Skin epidermis (tissue), 12 donors: ENCODE measurements around the gene FRMD1.

Experiments
- H3K27ac ChIP-seq, 21 experiments: fragments of 200-600 bp; sonication (generic) in 11 of 21; one replicate each; pipeline ENCODE4 v1.5.0; 2020; ENCODE audit warnings: mild to moderate bottlenecking in 3 of 21, inconsistent platforms in 2 of 21, moderate library complexity in 2 of 21
- H3K4me3 ChIP-seq, 7 experiments: fragments of 200-600 bp; sonication (generic) in 2 of 7; one replicate each; pipeline ENCODE4 v1.5.0; 2020; ENCODE audit warnings: inconsistent platforms in 2 of 7, mild to moderate bottlenecking in 2 of 7, moderate library complexity in 1 of 7

Gene FRMD1

DNA sequence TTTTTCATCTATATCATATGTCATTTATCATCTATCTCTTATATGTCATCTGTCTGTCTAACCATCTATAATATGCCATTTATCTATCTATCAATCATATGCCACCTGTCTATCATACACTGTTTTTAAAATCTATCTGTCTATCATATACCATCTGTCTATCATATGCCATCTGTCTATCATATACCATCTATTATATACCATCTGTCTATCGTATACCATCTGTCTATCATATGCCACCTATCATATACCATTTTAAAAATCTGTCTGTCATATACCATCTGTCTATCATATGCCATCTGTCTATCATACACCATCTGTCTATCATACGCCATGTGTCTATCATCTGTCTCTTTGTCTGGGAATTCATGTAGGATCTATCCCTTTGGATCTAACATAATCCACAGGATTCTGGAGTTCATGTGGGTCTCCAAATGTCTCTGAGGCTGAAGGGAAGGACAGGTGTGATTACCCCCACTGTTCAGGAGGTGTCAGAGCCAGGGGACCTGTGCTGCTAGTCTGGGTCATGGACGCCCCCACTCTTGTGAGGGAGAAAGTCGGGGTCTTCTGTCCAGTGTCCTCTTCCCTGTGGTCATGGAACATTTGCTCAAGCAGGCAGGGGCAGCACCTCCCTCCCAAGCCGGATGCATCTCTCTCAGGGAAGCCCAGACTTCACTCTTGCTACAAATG lies 36.9 kb upstream of the FRMD1 start:
- no peak overlapping the region for H3K27ac ChIP-seq
- H3K4me3 ChIP-seq: no peak overlapping the region

DNA sequence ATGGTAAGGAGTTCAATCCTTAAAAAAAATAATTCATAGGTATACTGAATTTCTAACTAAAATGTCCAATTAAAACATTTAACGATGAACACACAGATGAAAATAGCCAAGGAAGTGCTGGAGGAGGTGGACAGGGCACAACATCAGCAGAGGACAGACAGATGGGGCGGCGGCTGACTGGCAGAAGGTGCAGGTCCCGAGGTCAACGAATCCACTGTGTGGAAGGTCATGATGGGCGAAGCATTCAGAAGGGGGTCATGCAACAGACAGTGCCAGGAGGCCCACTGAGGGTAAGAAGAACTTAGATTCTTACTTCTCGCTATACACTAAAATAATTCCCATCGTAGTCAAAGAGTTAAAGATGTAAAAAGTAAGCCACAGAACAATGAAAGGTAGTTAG lies 34.2 kb upstream of the FRMD1 start:
- no peak overlapping the region for H3K27ac ChIP-seq
- H3K4me3 ChIP-seq: no peak overlapping the region

GRCh38 chr6:168111911-168112310 lies 32.9 kb upstream of the FRMD1 start:
- Histone ChIP-seq H3K4me3 (no peak overlapping the region), H3K27ac (no peak overlapping the region)

DNA sequence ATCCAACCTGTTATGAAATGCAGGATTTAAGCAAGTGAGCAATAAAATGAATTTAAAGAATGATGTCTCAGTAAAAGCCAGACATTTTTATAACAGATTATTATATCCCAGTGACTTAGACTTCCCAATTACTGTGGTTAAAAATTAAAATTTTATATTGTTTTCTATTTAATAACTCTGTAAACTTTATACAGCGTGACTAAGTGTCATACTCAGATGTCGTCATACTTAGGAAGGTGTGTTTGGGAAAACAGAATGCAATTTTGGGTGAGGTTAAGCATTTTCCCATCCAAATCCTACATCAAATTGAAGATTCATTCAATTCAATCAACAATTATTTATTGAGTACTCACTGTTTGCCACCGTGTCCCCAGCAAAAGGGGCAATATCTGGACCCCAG lies 31.4 kb upstream of the FRMD1 start:
- no peak overlapping the region for H3K4me3 ChIP-seq
- no peak overlapping the region for H3K27ac ChIP-seq

DNA sequence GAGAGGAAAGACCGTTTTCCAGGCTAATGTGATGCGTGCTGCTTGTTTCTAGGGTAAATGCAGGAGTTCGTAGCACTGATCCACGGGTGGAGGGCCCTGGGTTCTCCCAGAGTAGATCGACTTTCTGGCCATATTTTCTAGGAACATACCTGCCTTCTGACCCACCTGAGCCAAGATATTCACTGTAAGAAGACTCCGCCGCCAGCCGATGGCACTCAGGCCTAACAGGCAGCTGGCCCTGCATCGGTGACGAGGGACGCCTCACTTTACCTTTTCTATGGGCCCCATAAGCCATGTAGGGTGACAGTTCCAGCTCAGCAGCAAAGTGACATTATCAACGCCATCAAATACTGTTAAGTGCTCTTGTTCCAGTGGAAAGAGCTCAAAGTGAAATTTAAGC lies 30.2 kb upstream of the FRMD1 start:
- H3K4me3 ChIP-seq: no peak overlapping the region
- no peak overlapping the region for H3K27ac ChIP-seq

DNA sequence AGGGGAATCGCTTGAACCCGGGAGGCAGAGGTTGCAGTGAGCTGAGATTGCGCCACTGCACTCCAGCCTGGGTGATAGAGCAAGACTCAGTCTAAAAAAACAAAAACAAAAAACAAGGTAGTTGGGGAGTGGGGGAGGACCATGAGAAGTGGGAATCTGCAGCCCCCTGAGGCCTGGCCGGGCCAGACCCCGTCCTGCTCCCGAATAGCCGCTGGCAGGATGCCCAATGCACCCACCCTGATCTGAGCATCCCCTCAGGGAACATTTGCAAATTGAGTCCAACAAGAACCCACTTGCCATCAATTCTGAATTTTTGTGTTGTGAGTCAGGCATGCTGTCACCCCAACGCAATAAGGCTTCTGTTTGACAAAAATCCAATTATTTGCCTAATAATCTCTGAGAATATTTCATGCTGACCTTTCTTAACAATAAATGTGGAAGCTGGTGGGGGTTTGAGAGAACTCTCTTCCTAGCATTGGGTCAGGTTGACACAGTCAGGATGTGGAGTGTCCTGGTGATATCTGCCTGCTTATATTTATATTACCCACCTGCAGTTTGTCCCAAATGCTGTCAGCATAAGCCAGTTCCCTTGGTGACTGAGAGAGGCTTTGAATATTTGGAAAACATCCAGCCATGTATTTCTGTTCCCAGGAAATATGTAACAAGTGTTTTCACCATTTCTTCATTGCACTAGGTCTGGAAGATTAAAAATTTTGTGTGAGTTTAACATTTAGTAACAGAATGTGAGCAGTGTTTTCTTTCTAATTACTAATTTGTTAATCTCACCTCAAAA lies 28.4 kb upstream of the FRMD1 start:
- H3K27ac ChIP-seq: no peak overlapping the region

GRCh38 chr6:168106633-168107005 lies 27.6 kb upstream of the FRMD1 start:
- no peak overlapping the region for H3K27ac ChIP-seq

More for the DNA sequence above, 28.4 kb upstream of the FRMD1 start:
- no peak overlapping the region for H3K4me3 ChIP-seq

DNA sequence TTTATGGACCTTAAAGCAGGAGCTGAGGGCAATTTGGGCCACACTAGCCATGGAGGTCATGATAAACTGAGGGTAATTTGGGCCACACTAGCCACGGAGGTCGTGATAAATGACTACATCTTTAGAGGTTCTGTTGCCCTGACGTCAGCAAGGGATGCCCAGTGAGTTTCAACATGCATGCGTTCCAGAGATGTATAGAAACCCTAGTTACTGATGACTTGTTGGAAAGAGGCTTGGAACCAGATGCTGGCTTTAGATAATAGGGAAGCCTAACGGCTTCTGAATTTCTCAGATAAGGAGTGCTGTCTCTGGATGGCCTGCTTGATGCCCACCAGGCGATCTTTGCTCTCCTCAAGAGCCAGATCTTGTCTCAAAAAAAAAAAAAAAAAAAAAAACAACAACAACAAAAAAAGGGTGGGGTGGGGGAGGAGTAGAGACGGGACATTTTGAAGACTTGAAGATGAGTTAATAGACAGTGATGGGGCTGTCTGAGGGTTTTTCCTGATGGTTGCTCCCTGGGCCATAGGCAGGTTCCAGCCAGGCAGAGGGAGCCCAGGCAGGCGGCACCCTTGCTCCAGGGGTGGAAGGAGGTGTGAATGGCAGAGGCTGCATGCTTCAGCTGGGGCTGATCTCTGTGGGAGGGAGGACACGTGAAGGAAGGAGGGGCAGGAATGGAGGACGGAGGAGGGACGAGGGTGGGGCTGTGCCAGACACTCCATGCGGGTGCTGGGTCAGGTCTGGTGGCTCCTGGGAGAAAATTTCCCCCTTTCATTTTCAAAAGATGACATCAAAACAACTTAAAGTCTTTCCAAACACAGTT lies 27.0 kb upstream of the FRMD1 start:
- Histone ChIP-seq H3K27ac (no peak overlapping the region), H3K4me3 (no peak overlapping the region)

More at GRCh38 chr6:168106633-168107005, 27.6 kb upstream of the FRMD1 start:
- H3K4me3 ChIP-seq: no peak overlapping the region

GRCh38 chr6:168104636-168105035 lies 25.6 kb upstream of the FRMD1 start:
- H3K27ac ChIP-seq: no peak overlapping the region
- H3K4me3 ChIP-seq: no peak overlapping the region

GRCh38 chr6:168103050-168103830 lies 24.2 kb upstream of the FRMD1 start:
- no peak overlapping the region for H3K27ac ChIP-seq

DNA sequence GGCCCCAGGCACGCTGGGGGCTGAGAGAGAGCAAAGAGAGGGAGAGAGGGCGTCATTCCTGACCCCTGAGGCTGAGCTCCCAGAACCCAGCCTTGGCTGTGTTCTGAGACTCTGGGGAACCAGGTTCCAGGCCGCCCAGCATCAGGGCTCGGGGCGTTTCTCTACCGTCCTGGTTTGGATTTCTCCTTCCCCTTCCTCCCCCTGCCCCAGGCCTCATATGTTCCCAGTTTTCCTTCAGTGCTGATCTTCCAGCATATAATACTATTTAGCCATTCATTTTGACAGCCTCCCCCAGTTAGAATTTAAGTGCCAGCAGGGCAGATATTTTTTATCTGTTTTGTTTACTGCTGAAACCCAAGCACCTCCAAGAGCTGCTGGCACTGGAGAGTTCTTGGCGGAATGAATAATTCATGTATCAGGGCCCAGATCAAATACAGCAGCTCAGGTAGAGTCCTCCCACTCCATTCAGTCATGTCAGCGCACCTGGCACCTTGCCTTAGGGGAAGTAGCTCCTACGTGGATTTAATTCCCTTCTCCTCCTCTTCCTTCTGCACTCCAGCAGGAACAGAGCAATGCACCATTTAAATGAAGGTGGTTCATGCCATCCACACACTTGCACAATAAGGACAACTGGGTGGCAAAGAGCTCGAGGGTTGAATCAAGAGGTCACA lies 23.4 kb upstream of the FRMD1 start:
- Histone ChIP-seq H3K27ac (no peak overlapping the region), H3K4me3 (no peak overlapping the region)

More at GRCh38 chr6:168103050-168103830, 24.2 kb upstream of the FRMD1 start:
- no peak overlapping the region for H3K4me3 ChIP-seq

DNA sequence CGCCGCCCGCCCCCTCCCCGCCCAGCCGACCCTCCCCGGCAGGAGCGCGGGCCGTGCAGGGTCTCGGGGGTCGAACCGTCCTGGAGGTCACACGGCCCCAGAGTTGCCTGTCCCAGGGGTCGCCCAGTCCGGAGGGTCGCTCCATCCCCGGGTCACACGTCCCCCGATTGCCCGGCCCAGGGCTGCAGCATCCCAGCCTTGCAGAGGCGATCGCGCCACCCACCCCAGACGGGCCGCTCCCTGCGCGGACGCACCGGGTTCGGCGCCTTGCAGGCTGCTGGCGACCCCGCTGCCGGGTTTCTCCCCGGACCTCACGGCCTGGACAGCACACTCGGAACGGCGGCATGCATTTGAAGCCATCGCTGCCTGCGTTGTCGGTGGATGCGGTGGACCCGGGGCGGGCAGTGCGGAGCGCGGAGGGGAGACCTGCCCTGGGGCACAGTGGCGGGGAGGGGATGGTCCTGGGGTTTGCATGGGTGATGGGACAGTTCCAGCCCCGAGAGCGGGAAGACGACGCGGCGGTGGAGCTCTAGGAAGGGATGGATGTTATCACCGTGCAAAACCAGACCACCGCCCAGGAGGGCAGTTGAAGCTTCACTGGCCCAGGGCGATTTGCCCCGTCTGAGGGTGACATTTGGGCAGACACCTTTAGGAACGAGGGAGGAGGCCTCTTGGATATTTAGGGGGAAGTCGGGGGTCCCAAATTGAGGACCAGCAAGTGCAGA lies 22.7 kb upstream of the FRMD1 start:
- Histone ChIP-seq H3K4me3 (peak overlapping the region in 2 of 7 experiments; percentile 2 to 4), H3K27ac (no peak overlapping the region)

DNA sequence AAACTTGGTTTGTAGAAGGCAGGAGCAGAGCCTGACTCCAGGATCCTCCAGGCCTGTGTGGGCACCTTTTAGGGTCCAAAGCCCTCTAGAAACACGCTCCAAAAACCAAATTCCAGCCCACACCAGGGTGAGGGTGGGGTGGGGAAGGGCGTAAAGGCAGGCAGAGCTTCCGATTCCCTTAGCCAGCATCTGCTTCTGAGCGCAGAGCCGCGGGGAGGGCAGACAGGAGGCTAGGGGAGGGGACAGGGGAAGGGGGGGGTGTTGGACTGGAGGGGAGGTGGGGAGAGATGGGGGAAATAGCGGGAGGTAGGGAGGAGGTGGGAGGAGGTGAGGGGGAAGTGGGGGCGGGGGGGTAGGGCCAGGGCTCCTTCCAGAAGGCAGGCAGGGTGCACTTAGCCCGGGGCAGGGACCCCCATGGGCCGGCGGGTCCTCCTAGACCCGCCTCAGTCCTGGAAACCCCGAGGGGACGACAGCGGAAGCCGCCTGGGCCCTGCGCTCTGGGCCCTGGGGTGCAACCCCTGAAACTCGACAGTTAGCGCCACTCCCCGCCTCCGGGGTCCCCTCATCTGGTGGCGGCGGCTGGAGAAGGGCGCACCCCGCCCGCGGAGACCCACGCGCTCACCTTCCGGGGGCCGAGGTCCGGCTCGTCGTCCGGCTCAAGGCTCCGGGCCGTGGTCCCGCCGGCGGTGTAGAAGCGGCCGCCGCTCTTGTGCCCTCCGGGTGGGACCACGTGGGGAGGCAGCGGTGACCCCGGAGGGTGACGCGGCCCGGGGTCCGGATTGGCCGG lies 22.0 kb upstream of the FRMD1 start:
- H3K27ac ChIP-seq: no peak overlapping the region
- peak overlapping the region in 2 of 7 experiments; percentile 2 to 4 for H3K4me3 ChIP-seq

GRCh38 chr6:168100011-168100802 lies 21.2 kb upstream of the FRMD1 start:
- H3K4me3 ChIP-seq: no peak overlapping the region

GRCh38 chr6:168099201-168100010 lies 20.4 kb upstream of the FRMD1 start:
- no peak overlapping the region for H3K27ac ChIP-seq

More at GRCh38 chr6:168100011-168100802, 21.2 kb upstream of the FRMD1 start:
- no peak overlapping the region for H3K27ac ChIP-seq

GRCh38 chr6:168098431-168098861 lies 19.4 kb upstream of the FRMD1 start:
- H3K4me3 ChIP-seq: no peak overlapping the region
- no peak overlapping the region for H3K27ac ChIP-seq

More at GRCh38 chr6:168099201-168100010, 20.4 kb upstream of the FRMD1 start:
- H3K4me3 ChIP-seq: no peak overlapping the region
